22Rv1 (cell line): ENCODE data around the gene RUVBL1.

ENCODE experiments used
- CTCF ChIP-seq: fragments of 450-650 bp; IDR thresholded peaks from 2 replicates; pipeline ENCODE4 v1.5.1; 2017; ENCODE audit warnings: mild to moderate bottlenecking
- ZFX ChIP-seq: fragments of 450-650 bp; IDR thresholded peaks from 2 replicates; pipeline ENCODE4 v1.6.1; 2017; ENCODE audit warnings: antibody characterized with exemption, borderline replicate concordance

GRCh38 chr3:128167973-128168674 is 44.5 kb upstream of the RUVBL1 start:
- TF ChIP-seq CTCF (no peak), ZFX (no peak)
